HFFc6 (cell line): ENCODE data around the gene TENM3. TPM values are rescaled to one million over a fixed set of nuclear protein-coding genes. Genes with fewer than 3 reads are reported as not detected.

Experiments
- DNase-seq: peaks from one replicate; pipeline ENCODE4 v3.0.0-alpha.2; 2018
- H3K27ac Mint-ChIP-seq: 2 replicates; pipeline ENCODE4 v1.8.0; 2020; ENCODE audit warnings: mild to moderate bottlenecking, mixed read lengths
- H3K27me3 Mint-ChIP-seq: 2 replicates; pipeline ENCODE4 v1.8.0; 2021; ENCODE audit warnings: mild to moderate bottlenecking, moderate library complexity, mixed read lengths; ENCODE audit not compliant: insufficient read depth
- H3K36me3 Mint-ChIP-seq: 2 replicates; pipeline ENCODE4 v1.8.0; 2021; ENCODE audit warnings: low read depth, mixed read lengths
- H3K4me1 Mint-ChIP-seq: 2 replicates; pipeline ENCODE4 v1.8.0; 2020; ENCODE audit warnings: low read depth, mixed read lengths
- H3K4me3 Mint-ChIP-seq: 2 replicates; pipeline ENCODE4 v1.8.0; 2020; ENCODE audit warnings: mild to moderate bottlenecking, moderate library complexity, mixed read lengths
- H3K9me3 Mint-ChIP-seq: 2 replicates; pipeline ENCODE4 v1.8.0; 2020; ENCODE audit warnings: mild to moderate bottlenecking, mixed read lengths
- total RNA-seq, 6 experiments: library from RNA; stranded (reverse); fragmentation: NEBNext Ultra II Directional; extraction: Animal tissue kit (Norgen Biotek cat#: 25700); gene quantifications; 2 replicates in 1 of 6; 3 replicates in 5 of 6; pipeline ENCODE4 v1.2.3, GENCODE V29; 2021
- TF ChIP-seq, protein P1 (sequence below): fragments of 200-600 bp; sonication (generic); IDR thresholded peaks from 2 replicates; pipeline ENCODE4 v1.5.0; 2021; ENCODE audit warnings: antibody characterized with exemption, mild to moderate bottlenecking

The TENM3 gene
- total RNA-seq, 6 experiments from 2014 or later = 31.1 to 52.1 (median 42.0) TPM

DNA sequence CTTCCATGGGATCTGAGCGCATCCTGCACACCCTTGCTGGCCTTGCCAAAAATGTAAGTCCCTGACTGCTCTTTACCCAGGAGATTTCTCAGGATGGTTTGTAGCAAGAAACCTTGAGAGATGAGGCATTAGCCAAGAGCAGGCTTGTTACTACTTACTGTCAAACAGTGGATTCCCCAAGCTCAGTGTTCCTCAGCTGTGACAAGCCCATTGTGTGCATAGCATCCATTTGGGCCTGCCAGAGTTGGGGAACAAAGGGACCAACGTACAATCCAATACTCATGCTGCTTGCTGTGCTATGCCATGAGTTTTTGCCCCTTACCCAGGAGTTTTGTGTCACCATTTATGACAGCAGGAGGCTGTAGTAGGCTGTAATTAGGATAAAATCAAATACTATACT, 267.6 kb downstream of the TENM3 start:
- TF ChIP-seq, protein P1, sequence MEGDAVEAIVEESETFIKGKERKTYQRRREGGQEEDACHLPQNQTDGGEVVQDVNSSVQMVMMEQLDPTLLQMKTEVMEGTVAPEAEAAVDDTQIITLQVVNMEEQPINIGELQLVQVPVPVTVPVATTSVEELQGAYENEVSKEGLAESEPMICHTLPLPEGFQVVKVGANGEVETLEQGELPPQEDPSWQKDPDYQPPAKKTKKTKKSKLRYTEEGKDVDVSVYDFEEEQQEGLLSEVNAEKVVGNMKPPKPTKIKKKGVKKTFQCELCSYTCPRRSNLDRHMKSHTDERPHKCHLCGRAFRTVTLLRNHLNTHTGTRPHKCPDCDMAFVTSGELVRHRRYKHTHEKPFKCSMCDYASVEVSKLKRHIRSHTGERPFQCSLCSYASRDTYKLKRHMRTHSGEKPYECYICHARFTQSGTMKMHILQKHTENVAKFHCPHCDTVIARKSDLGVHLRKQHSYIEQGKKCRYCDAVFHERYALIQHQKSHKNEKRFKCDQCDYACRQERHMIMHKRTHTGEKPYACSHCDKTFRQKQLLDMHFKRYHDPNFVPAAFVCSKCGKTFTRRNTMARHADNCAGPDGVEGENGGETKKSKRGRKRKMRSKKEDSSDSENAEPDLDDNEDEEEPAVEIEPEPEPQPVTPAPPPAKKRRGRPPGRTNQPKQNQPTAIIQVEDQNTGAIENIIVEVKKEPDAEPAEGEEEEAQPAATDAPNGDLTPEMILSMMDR = no peak

DNA sequence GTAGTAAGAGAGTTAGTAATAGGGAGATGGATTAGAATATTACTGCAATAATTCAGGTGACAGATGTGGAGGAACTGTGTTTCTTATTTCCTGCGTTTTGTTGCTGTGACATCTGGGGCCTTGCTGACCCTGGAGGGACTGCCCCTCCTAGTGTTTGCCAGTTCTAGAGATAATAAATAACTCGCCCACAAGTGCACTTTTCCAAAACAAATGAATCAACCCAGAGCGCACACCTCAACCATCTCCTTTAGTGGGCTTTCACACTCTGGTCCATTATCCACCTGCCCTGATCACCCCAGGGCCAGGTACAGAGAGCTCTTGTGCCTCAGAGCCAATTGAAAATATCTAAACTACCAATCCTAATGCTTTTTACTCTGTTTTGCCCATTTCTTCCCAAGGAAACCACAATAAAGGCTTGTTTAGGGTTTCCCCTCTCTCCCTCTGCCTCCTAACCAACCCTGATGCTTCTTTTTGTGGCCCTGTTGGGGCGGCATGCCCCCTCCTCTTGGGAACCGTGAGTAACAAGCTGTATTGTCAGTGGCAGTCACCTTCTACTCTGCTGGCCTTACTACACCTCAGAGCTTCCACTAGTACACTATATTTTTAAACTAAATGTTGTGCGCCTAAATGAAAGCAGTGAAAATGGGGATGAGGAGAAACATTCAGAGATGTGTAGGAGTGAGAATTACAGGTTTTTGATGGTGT, 270.5 kb downstream of the TENM3 start:
- peaks cover 6% of the 10 kb centered on the region; the same call in 1 of the 2 replicates for H3K36me3 Mint-ChIP-seq
- no peak overlapping the region for H3K27ac Mint-ChIP-seq
- no peak for DNase-seq
- H3K27me3 Mint-ChIP-seq = no peaks in the 10 kb centered on the region
- no peak overlapping the region for H3K4me3 Mint-ChIP-seq
- peaks cover 25% of the 10 kb centered on the region for H3K4me1 Mint-ChIP-seq
- no peaks in the 10 kb centered on the region for H3K9me3 Mint-ChIP-seq
- TF ChIP-seq, protein P1 = no peak

More for the DNA sequence above, 267.6 kb downstream of the TENM3 start:
- Mint-ChIP-seq H3K4me1 (peaks cover 40% of the 10 kb centered on the region), H3K9me3 (no peaks in the 10 kb centered on the region), H3K27me3 (no peaks in the 10 kb centered on the region), H3K4me3 (no peak overlapping the region), H3K36me3 (no peaks in the 10 kb centered on the region), H3K27ac (no peak overlapping the region)
- no peak for DNase-seq

DNA sequence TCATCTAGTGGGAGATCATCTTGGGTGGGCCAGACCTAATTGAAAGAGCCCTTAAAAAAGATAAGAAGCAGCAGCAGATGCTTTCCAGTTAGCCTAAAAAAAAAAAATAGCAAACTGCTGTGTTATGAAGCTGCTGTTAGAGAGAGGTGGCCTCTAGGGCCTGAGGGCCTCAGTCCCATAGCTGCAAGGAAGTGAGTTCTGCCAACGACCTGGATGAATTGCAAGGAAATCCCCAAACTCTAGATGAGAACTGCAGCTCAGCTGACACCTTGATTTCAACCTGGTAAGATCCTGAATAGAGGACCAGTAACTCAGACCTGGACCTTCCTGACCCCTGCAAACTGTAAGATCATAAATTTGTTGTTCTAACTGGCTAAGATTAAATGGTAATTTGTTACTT, 275.2 kb downstream of the TENM3 start:
- no peaks in the 10 kb centered on the region for H3K27me3 Mint-ChIP-seq
- DNase-seq = no peak

DNA sequence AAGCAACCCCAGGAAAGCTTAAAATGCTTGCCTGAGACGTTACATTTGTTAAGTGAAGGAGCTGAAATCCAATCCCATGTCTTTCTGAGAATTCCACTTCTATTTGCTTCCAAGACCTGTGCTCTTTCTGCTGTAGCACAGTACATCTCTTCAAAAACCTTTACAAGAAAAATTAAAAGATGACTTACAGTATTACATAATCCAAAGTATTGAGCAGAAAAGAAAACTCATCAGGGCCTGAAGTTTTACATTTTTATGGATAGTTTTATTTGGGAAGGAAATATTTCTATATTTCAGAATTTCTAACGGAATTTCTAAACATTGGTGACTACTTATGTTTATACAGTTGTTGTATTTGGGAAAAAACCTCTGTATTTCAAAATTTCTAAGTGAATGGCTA, 276.3 kb downstream of the TENM3 start:
- H3K36me3 Mint-ChIP-seq = peaks cover 6% of the 10 kb centered on the region; the same call in 1 of the 2 replicates
- H3K27ac Mint-ChIP-seq = no peak overlapping the region
- no peaks in the 10 kb centered on the region for H3K27me3 Mint-ChIP-seq

More for the DNA sequence above, 275.2 kb downstream of the TENM3 start:
- Mint-ChIP-seq H3K4me3 (no peak overlapping the region), H3K4me1 (peaks cover 49% of the 10 kb centered on the region), H3K36me3 (peaks cover 6% of the 10 kb centered on the region; the same call in 1 of the 2 replicates), H3K9me3 (no peaks in the 10 kb centered on the region), H3K27ac (no peak overlapping the region)
- TF ChIP-seq, protein P1 = no peak

DNA sequence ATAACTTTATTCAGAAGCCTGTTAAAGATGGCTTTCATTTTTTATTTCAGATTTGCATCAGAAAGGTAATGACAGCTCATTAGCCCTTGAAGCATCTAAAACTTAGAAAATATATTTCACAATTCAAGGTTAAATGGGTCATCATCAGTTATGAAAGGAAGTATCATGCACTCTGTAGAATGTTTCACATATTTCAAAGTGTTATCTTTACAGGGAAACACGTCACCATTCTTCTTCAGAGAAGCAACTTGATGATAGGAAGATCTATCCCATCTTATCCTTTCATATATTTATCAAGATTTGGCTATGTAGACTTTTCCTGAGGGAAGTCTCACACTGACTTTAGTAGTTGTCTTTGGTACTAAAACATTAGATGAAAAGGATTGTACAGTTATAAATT, 277.8 kb downstream of the TENM3 start:
- DNase-seq = no peak
- Mint-ChIP-seq H3K36me3 (peaks cover 6% of the 10 kb centered on the region; the same call in 1 of the 2 replicates), H3K9me3 (no peaks in the 10 kb centered on the region), H3K4me3 (no peak overlapping the region; the same call in 1 of the 2 replicates), H3K4me1 (peaks cover 50% of the 10 kb centered on the region), H3K27me3 (no peaks in the 10 kb centered on the region), H3K27ac (no peak overlapping the region)
- TF ChIP-seq, protein P1 = no peak

More for the DNA sequence above, 276.3 kb downstream of the TENM3 start:
- DNase-seq = no peak
- H3K9me3 Mint-ChIP-seq = no peaks in the 10 kb centered on the region
- peaks cover 50% of the 10 kb centered on the region for H3K4me1 Mint-ChIP-seq
- no peak overlapping the region for H3K4me3 Mint-ChIP-seq
- TF ChIP-seq, protein P1 = no peak
